HCT116 (cell line): ENCODE results near the gene ARL2BP. TPM values are rescaled to one million over a fixed set of nuclear protein-coding genes. Genes with fewer than 3 reads are reported as not detected.

Source experiments
- ATAC-seq: fragments of 200-7000 bp; cut with Tn5 transposase; 2 replicates; pipeline ENCODE4 v1.9.1; 2020; ENCODE audit warnings: mild to moderate bottlenecking, moderate library complexity
- BruUV-seq: library from RNA; stranded (reverse); fragments of 400-500 nt; replicated peaks from 2 replicates; lab custom pipeline; 2021; lab: Mats Ljungman, UMichigan
- CTCF ChIA-PET: fragments of 300-600 bp; sonication (Branson Sonifier 250); formaldehyde crosslinking; loops from one replicate; lab custom pipeline; 2021; ENCODE audit warnings: antibody characterized with exemption; lab: Charles Lee
- POLR2A ChIA-PET: fragments of 300-600, 350-600 bp; sonication (Branson Sonifier 250); formaldehyde crosslinking; loops from one replicate; lab custom pipeline; 2021; ENCODE audit warnings: antibody characterized with exemption; lab: Charles Lee
- RAD21 ChIA-PET, 2 experiments: fragments of 300-600 bp; sonication (Branson Sonifier 250); formaldehyde crosslinking; loops; one replicate each; lab custom pipeline; 2023; ENCODE audit warnings: low total read pairs in 2 of 2; ENCODE audit not compliant: uncharacterized antibody in 2 of 2, unreplicated experiment in 2 of 2, low non-redundant PET in 1 of 2; lab: Charles Lee
- DNase-seq: peaks from one replicate; pipeline ENCODE4 v3.0.0-alpha.2; 2010; ENCODE audit warnings: low read depth, low spot score
- H2AFZ ChIP-seq: fragments of 200-600 bp; shearing (Covaris generic), sonication (generic); 2 replicates; pipeline ENCODE4 v1.6.1; 2017; ENCODE audit warnings: low read depth, mixed run types, mixed read lengths, antibody characterized with exemption, low read length; ENCODE audit not compliant: poor library complexity, severe bottlenecking
- H3K27ac ChIP-seq: 2 replicates; pipeline ENCODE4 v1.5.1; 2012; ENCODE audit warnings: low read depth, low read length
- H3K27me3 ChIP-seq: fragments of 200-600 bp; sonication (generic); 2 replicates; pipeline ENCODE4 v1.6.1; 2016; ENCODE audit warnings: mixed run types, low read length, mixed read lengths; ENCODE audit not compliant: insufficient read depth
- H3K36me3 ChIP-seq, 2 experiments: fragments of 200-500 bp in 1 of 2; fragments of 200-600 bp in 1 of 2; sonication (Bioruptor generic) in 1 of 2; sonication (generic) in 1 of 2; 2 replicates each; pipeline versions ENCODE4 v1.5.1 to v1.6.1; 2014 to 2016; ENCODE audit warnings: low read length in 2 of 2, inconsistent platforms in 1 of 2, mixed read lengths in 1 of 2, mixed run types in 1 of 2; ENCODE audit not compliant: insufficient read depth in 2 of 2, control insufficient read depth in 1 of 2
- H3K4me1 ChIP-seq, 2 experiments: fragments of 200-600 bp in 1 of 2; sonication (generic) in 1 of 2; 2 replicates each; pipeline versions ENCODE4 v1.5.1 to v1.6.1; 2012 to 2017; ENCODE audit warnings: low read length in 2 of 2, inconsistent platforms in 1 of 2, mild to moderate bottlenecking in 1 of 2, mixed read lengths in 1 of 2, mixed run types in 1 of 2, moderate library complexity in 1 of 2; ENCODE audit not compliant: insufficient read depth in 2 of 2, control insufficient read depth in 1 of 2
- H3K4me2 ChIP-seq: fragments of 200-600 bp; sonication (generic); 2 replicates; pipeline ENCODE4 v1.6.1; 2017; ENCODE audit warnings: mixed run types, low read length, mixed read lengths
- H3K4me3 ChIP-seq, 2 experiments: fragments of 200-600 bp in 1 of 2; sonication (generic) in 1 of 2; replicated peaks in 1 of 2; 2 replicates each; pipeline ENCODE4 v1.5.1; 2011 to 2016; ENCODE audit warnings: low read length in 2 of 2, control low read depth in 1 of 2, low read depth in 1 of 2, mild to moderate bottlenecking in 1 of 2, mixed read lengths in 1 of 2, mixed run types in 1 of 2
- H3K79me2 ChIP-seq: fragments of 200-600 bp; sonication (generic); 2 replicates; pipeline ENCODE4 v1.6.1; 2017; ENCODE audit warnings: mild to moderate bottlenecking, mixed run types, low read length, moderate library complexity, mixed read lengths; ENCODE audit not compliant: insufficient read depth
- H3K9ac ChIP-seq: fragments of 200-600 bp; sonication (generic); 2 replicates; pipeline ENCODE4 v1.6.1; 2016; ENCODE audit warnings: low read length, mixed read lengths
- H3K9me2 ChIP-seq: fragments of 200-600 bp; sonication (generic), shearing (Covaris generic); 2 replicates; pipeline ENCODE4 v1.6.1; 2017; ENCODE audit warnings: mixed run types, mild to moderate bottlenecking, moderate library complexity; ENCODE audit not compliant: insufficient read depth
- H3K9me3 ChIP-seq, 2 experiments: fragments of 200-500 bp in 1 of 2; fragments of 200-600 bp in 1 of 2; sonication (Bioruptor generic) in 1 of 2; sonication (generic) in 1 of 2; 2 replicates each; pipeline ENCODE4 v1.6.1; 2014 to 2017; ENCODE audit warnings: low read length in 2 of 2, mixed read lengths in 2 of 2, inconsistent platforms in 1 of 2, low read depth in 1 of 2, mild to moderate bottlenecking in 1 of 2, mixed run types in 1 of 2, moderate library complexity in 1 of 2; ENCODE audit not compliant: control insufficient read depth in 1 of 2, insufficient read depth in 1 of 2
- H4K20me1 ChIP-seq: fragments of 200-600 bp; sonication (generic), shearing (Covaris generic); 2 replicates; pipeline ENCODE4 v1.6.1; 2017; ENCODE audit warnings: mixed run types, mild to moderate bottlenecking, moderate library complexity; ENCODE audit not compliant: insufficient read depth
- CBX3 ChIP-seq: IDR thresholded peaks from 2 replicates; pipeline ENCODE4 v1.6.1; 2012; ENCODE audit warnings: low read depth
- CEBPB ChIP-seq: IDR thresholded peaks from 2 replicates; pipeline ENCODE4 v1.6.1; 2012; ENCODE audit warnings: low read depth
- EGR1 ChIP-seq: IDR thresholded peaks from 2 replicates; pipeline ENCODE4 v1.6.1; 2012; ENCODE audit warnings: low read depth
- EZH2phosphoT487 ChIP-seq: fragments of 200-600 bp; IDR thresholded peaks from 2 replicates; pipeline ENCODE4 v1.6.1; 2018; ENCODE audit warnings: antibody characterized with exemption, borderline replicate concordance
- FOSL1 ChIP-seq: IDR thresholded peaks from 2 replicates; pipeline ENCODE4 v1.6.1; 2012; ENCODE audit warnings: low read depth
- POLR2A ChIP-seq: IDR thresholded peaks from 2 replicates; pipeline ENCODE4 v1.7.0; 2011; ENCODE audit warnings: borderline replicate concordance; ENCODE audit not compliant: insufficient read depth, insufficient read length; ENCODE audit errors: extremely low read depth
- RAD21 ChIP-seq: IDR thresholded peaks from 2 replicates; pipeline ENCODE4 v1.6.1; 2012; ENCODE audit warnings: low read depth, mild to moderate bottlenecking
- SIN3A ChIP-seq: IDR thresholded peaks from 2 replicates; pipeline ENCODE4 v1.6.1; 2012; ENCODE audit warnings: low read depth
- SP1 ChIP-seq: IDR thresholded peaks from 2 replicates; pipeline ENCODE4 v1.6.1; 2012; ENCODE audit warnings: low read depth
- SRF ChIP-seq: IDR thresholded peaks from 2 replicates; pipeline ENCODE4 v1.6.1; 2012; ENCODE audit warnings: low read depth
- ZFX ChIP-seq: fragments of 450-650 bp; IDR thresholded peaks from 2 replicates; pipeline ENCODE4 v1.6.1; 2017
- ZNF274 ChIP-seq: fragments of 200-500 bp; sonication (Bioruptor generic); IDR thresholded peaks from 2 replicates; pipeline ENCODE4 v1.6.1; 2014; ENCODE audit warnings: mild to moderate bottlenecking, low read depth, low read length, inconsistent platforms
- intact Hi-C: fragments of 100-400 bp; cut with micrococcal nuclease; formaldehyde crosslinking; loops from 2 replicates; pipeline ENCODE4 v1.10.0; 2022
- total RNA-seq: library from RNA; stranded (reverse); gene quantifications from one replicate; pipeline ENCODE4 v1.2.1, GENCODE V29; 2021; ENCODE audit not compliant: unreplicated experiment
- TF ChIP-seq, protein P1 (sequence below): IDR thresholded peaks from 2 replicates; pipeline ENCODE4 v1.6.1; 2012
- TF ChIP-seq, protein P2 (sequence below), 3 experiments: fragments of 200-600 bp in 1 of 3; sonication (generic) in 1 of 3; IDR thresholded peaks in 2 of 3; conservative IDR thresholded peaks in 1 of 3; 2 replicates each; pipeline ENCODE4 v1.5.1; 2012 to 2017; ENCODE audit warnings: low read depth in 2 of 3, low read length in 2 of 3, antibody characterized with exemption in 1 of 3, borderline replicate concordance in 1 of 3, control low read depth in 1 of 3, mild to moderate bottlenecking in 1 of 3, mixed read lengths in 1 of 3, mixed run types in 1 of 3, moderate library complexity in 1 of 3; ENCODE audit not compliant: insufficient read depth in 1 of 3
- TF ChIP-seq, protein P3 (sequence below): IDR thresholded peaks from 2 replicates; pipeline ENCODE4 v1.6.1; 2012; ENCODE audit warnings: low read depth

ARL2BP gene
- total RNA-seq, 1 experiment from 2014 or later, result 28.8 TPM

DNA sequence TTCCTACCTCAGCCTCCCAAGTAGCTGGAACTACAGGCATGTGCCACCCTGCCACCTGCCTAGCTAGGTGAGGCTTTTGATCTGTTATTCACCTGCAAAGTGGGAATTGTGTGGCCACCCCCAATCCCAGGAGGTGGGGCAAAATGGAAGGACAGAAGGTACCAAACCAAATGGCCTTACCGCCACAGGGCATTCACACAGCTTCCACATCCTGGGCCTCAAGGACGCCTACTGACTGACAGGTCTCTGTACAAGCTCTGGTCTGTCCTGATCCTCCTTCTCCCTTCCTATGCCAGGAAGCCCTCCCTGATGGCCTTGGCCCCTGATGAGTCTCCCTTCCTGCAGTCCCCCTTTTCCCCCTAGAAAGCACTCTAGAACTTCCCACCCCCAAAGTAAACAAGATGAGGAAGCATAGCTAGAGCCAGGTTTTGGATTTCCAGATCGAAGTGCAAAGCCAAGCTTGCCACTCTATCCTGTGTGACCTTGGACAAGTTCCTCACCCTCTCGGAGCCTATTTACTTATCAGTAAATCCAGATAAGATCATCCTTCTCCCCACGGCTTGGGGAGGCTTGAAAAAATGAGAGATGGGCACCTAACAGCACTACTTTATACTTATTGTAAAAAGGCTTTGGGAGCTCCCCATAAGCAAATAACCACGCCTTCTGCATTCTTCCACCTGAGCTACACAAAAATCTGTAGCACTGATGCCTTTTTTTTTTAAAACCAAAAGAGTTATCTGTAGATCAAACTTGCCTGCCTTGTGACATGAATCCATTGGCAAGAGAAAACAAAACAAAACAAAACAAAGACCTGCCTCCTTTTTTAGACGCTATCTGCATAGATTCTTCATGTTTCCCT is 35.0 kb downstream of the ARL2BP start:
- Histone ChIP-seq H3K27ac (no peak overlapping the region), H3K79me2 (no peaks in the 10 kb centered on the region), H4K20me1 (no peaks in the 10 kb centered on the region), H2AFZ (no peak overlapping the region), H3K9me2 (no peaks in the 10 kb centered on the region), H3K4me2 (peak overlapping the region; percentile 16; the same call in 1 of the 2 replicates), H3K4me1 (peaks cover 45 to 46% of the 10 kb centered on the region in 2 experiments), H3K4me3 (no peak overlapping the region), H3K27me3 (no peaks in the 10 kb centered on the region), H3K36me3 (no peaks in the 10 kb centered on the region), H3K9me3 (no peaks in the 10 kb centered on the region), H3K9ac (no peak overlapping the region)
- ChIA-PET POLR2A (interaction anchor here (0.6 kb wide), 1 partner anchor 187 kb away, joined by 3 read pairs; no protein-coding TSS in a partner anchor), CTCF (no interaction called here), RAD21 (interaction anchor here in 1 of 2 experiments (0.5 kb wide), 1 partner anchor 32 kb away, joined by 5 read pairs; no protein-coding TSS in a partner anchor)
- no peak for DNase-seq
- intact Hi-C loops, result no loop called here
- TF ChIP-seq CEBPB, result no peak
- no peak for TF ChIP-seq ZNF274
- TF ChIP-seq SP1, result no peak
- TF ChIP-seq EZH2phosphoT487, result no peak
- no peak for TF ChIP-seq RAD21
- no peak for TF ChIP-seq FOSL1
- no peak for TF ChIP-seq ZFX
- TF ChIP-seq, protein P1, sequence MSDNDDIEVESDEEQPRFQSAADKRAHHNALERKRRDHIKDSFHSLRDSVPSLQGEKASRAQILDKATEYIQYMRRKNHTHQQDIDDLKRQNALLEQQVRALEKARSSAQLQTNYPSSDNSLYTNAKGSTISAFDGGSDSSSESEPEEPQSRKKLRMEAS, result no peak
- no peak for ATAC-seq
- no TSS peak for BruUV-seq

DNA sequence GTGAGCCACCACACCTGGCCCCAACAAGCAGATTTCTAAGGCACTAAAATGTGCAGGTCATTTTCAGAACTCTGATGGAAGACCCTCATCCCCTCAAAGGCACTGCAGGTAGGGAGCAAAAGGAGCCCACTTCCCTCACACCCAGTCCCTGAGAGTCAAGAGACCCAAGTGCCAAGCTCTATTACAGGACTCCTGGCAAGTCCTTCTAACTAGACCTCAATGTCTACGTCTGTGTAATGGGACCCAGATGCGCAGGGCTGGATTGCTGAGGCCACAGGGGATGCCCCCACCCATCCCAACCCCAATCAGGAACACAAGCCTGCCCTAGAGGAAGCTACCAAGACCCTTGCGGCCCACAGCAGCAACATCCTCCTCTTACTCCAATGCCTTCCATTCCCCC is 36.7 kb downstream of the ARL2BP start:
- ChIA-PET RAD21 (no interaction called here), CTCF (no interaction called here), POLR2A (no interaction called here)
- BruUV-seq, result no TSS peak
- Histone ChIP-seq H3K4me2 (no peak overlapping the region), H3K9ac (no peak overlapping the region), H3K9me2 (no peaks in the 10 kb centered on the region), H3K27ac (no peak overlapping the region), H3K27me3 (no peaks in the 10 kb centered on the region), H3K36me3 (no peaks in the 10 kb centered on the region), H3K4me3 (no peak overlapping the region), H3K9me3 (no peaks in the 10 kb centered on the region), H3K79me2 (no peaks in the 10 kb centered on the region), H2AFZ (no peak overlapping the region), H3K4me1 (peaks cover 44 to 45% of the 10 kb centered on the region in 2 experiments), H4K20me1 (no peaks in the 10 kb centered on the region)
- intact Hi-C loops, result no loop called here
- ATAC-seq (no peak), DNase-seq (no peak)
- TF ChIP-seq, protein P2, sequence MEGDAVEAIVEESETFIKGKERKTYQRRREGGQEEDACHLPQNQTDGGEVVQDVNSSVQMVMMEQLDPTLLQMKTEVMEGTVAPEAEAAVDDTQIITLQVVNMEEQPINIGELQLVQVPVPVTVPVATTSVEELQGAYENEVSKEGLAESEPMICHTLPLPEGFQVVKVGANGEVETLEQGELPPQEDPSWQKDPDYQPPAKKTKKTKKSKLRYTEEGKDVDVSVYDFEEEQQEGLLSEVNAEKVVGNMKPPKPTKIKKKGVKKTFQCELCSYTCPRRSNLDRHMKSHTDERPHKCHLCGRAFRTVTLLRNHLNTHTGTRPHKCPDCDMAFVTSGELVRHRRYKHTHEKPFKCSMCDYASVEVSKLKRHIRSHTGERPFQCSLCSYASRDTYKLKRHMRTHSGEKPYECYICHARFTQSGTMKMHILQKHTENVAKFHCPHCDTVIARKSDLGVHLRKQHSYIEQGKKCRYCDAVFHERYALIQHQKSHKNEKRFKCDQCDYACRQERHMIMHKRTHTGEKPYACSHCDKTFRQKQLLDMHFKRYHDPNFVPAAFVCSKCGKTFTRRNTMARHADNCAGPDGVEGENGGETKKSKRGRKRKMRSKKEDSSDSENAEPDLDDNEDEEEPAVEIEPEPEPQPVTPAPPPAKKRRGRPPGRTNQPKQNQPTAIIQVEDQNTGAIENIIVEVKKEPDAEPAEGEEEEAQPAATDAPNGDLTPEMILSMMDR (IDR thresholded peaks at IDR 0.05 in 2 of 3, conservative IDR thresholded peaks at IDR 0.05 in 1 of 3; ENCODE audit: borderline replicate concordance in 1 of 3, insufficient read depth in 1 of 3, low read depth in 2 of 3, low read length in 2 of 3), result no peak
- TF ChIP-seq EGR1 (no peak), SRF (no peak), CEBPB (no peak), EZH2phosphoT487 (no peak), POLR2A (no peak), CBX3 (no peak), ZNF274 (no peak), SIN3A (no peak)
- TF ChIP-seq, protein P3, sequence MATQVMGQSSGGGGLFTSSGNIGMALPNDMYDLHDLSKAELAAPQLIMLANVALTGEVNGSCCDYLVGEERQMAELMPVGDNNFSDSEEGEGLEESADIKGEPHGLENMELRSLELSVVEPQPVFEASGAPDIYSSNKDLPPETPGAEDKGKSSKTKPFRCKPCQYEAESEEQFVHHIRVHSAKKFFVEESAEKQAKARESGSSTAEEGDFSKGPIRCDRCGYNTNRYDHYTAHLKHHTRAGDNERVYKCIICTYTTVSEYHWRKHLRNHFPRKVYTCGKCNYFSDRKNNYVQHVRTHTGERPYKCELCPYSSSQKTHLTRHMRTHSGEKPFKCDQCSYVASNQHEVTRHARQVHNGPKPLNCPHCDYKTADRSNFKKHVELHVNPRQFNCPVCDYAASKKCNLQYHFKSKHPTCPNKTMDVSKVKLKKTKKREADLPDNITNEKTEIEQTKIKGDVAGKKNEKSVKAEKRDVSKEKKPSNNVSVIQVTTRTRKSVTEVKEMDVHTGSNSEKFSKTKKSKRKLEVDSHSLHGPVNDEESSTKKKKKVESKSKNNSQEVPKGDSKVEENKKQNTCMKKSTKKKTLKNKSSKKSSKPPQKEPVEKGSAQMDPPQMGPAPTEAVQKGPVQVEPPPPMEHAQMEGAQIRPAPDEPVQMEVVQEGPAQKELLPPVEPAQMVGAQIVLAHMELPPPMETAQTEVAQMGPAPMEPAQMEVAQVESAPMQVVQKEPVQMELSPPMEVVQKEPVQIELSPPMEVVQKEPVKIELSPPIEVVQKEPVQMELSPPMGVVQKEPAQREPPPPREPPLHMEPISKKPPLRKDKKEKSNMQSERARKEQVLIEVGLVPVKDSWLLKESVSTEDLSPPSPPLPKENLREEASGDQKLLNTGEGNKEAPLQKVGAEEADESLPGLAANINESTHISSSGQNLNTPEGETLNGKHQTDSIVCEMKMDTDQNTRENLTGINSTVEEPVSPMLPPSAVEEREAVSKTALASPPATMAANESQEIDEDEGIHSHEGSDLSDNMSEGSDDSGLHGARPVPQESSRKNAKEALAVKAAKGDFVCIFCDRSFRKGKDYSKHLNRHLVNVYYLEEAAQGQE, result no peak
